Trophoblast cell (in vitro differentiated cells and primary cell): Measurements from ENCODE around the gene C1orf232.

Experiments
- DNase-seq, 2 donors: peaks; one replicate each; pipeline ENCODE4 v3.0.0-alpha.2; 2016
- H2AFZ ChIP-seq: 2 replicates; pipeline ENCODE4 v1.6.1; 2013; ENCODE audit warnings: low read length, moderate library complexity, mild to moderate bottlenecking; ENCODE audit not compliant: insufficient read depth, poor library complexity
- H2AK5ac ChIP-seq: 2 replicates; pipeline ENCODE4 v1.6.1; 2013; ENCODE audit warnings: mild to moderate bottlenecking, low read length
- H2BK120ac ChIP-seq: 2 replicates; pipeline ENCODE4 v1.6.1; 2013; ENCODE audit warnings: low read length, mild to moderate bottlenecking, moderate library complexity; ENCODE audit not compliant: insufficient read depth, poor library complexity
- H2BK12ac ChIP-seq: 2 replicates; pipeline ENCODE4 v1.6.1; 2013; ENCODE audit warnings: mild to moderate bottlenecking, low read length, moderate library complexity
- H2BK5ac ChIP-seq: 2 replicates; pipeline ENCODE4 v1.6.1; 2013; ENCODE audit warnings: low read length, low read depth, moderate library complexity, mild to moderate bottlenecking; ENCODE audit not compliant: poor library complexity
- H3K14ac ChIP-seq: 2 replicates; pipeline ENCODE4 v1.6.1; 2013; ENCODE audit warnings: mild to moderate bottlenecking, low read length
- H3K18ac ChIP-seq: 2 replicates; pipeline ENCODE4 v1.6.1; 2013; ENCODE audit warnings: mild to moderate bottlenecking, low read length
- H3K23ac ChIP-seq: 2 replicates; pipeline ENCODE4 v1.6.1; 2013; ENCODE audit warnings: low read length
- H3K27ac ChIP-seq: 2 replicates; pipeline ENCODE4 v1.5.1; 2013; ENCODE audit warnings: low read depth, mild to moderate bottlenecking, inconsistent platforms, low read length, moderate library complexity
- H3K27me3 ChIP-seq: 2 replicates; pipeline ENCODE4 v1.6.1; 2013; ENCODE audit warnings: inconsistent platforms, mild to moderate bottlenecking, low read length, moderate library complexity; ENCODE audit not compliant: insufficient read depth
- H3K36me3 ChIP-seq, 2 experiments: 1 replicate in 1 of 2; 2 replicates in 1 of 2; pipeline ENCODE4 v1.6.1; 2013; ENCODE audit warnings: low read length in 2 of 2, mild to moderate bottlenecking in 2 of 2, moderate library complexity in 1 of 2; ENCODE audit not compliant: insufficient read depth in 2 of 2, control insufficient read depth in 1 of 2
- H3K4ac ChIP-seq: 2 replicates; pipeline ENCODE4 v1.6.1; 2013; ENCODE audit warnings: low read depth, mild to moderate bottlenecking, low read length, moderate library complexity
- H3K4me1 ChIP-seq, 2 experiments: 1 replicate in 1 of 2; 2 replicates in 1 of 2; pipeline ENCODE4 v1.6.1; 2013; ENCODE audit warnings: low read length in 2 of 2, mild to moderate bottlenecking in 2 of 2, moderate library complexity in 1 of 2; ENCODE audit not compliant: insufficient read depth in 2 of 2, control insufficient read depth in 1 of 2
- H3K4me2 ChIP-seq: 2 replicates; pipeline ENCODE4 v1.6.1; 2013; ENCODE audit warnings: inconsistent platforms, mild to moderate bottlenecking, low read length, moderate library complexity
- H3K4me3 ChIP-seq: 2 replicates; pipeline ENCODE4 v1.5.1; 2013; ENCODE audit warnings: mild to moderate bottlenecking, low read depth, low read length, inconsistent platforms
- H3K79me1 ChIP-seq: one replicate; pipeline ENCODE4 v1.6.1; 2013; ENCODE audit warnings: low read length
- H3K79me2 ChIP-seq: 2 replicates; pipeline ENCODE4 v1.6.1; 2013; ENCODE audit warnings: low read length, mild to moderate bottlenecking; ENCODE audit not compliant: control insufficient read depth, insufficient read depth, poor library complexity
- H3K9ac ChIP-seq: 2 replicates; pipeline ENCODE4 v1.6.1; 2013; ENCODE audit warnings: mild to moderate bottlenecking, low read length
- H3K9me3 ChIP-seq: 2 replicates; pipeline ENCODE4 v1.6.1; 2013; ENCODE audit warnings: low read depth, mild to moderate bottlenecking, control low read depth, inconsistent platforms, low read length; ENCODE audit not compliant: insufficient read depth
- H4K12ac ChIP-seq: 2 replicates; pipeline ENCODE4 v1.6.1; 2013; ENCODE audit warnings: low read depth, mild to moderate bottlenecking, low read length, moderate library complexity
- H4K8ac ChIP-seq: 2 replicates; pipeline ENCODE4 v1.6.1; 2013; ENCODE audit warnings: low read depth, mild to moderate bottlenecking, low read length, moderate library complexity
- H4K91ac ChIP-seq: one replicate; pipeline ENCODE4 v1.6.1; 2013; ENCODE audit warnings: low read depth, mild to moderate bottlenecking, low read length, moderate library complexity
- WGBS: extraction: QIAGEN DNeasy Blood & Tissue Kit; methylation state at CpG from one replicate; pipeline ENCODE4 v1.1.7; 2013; ENCODE audit warnings: missing lambda C conversion rate; ENCODE audit not compliant: insufficient read length, insufficient coverage; ENCODE audit errors: extremely low coverage; 5-methylcytosine and 5-hydroxymethylcytosine counted together

The C1orf232 gene

DNA sequence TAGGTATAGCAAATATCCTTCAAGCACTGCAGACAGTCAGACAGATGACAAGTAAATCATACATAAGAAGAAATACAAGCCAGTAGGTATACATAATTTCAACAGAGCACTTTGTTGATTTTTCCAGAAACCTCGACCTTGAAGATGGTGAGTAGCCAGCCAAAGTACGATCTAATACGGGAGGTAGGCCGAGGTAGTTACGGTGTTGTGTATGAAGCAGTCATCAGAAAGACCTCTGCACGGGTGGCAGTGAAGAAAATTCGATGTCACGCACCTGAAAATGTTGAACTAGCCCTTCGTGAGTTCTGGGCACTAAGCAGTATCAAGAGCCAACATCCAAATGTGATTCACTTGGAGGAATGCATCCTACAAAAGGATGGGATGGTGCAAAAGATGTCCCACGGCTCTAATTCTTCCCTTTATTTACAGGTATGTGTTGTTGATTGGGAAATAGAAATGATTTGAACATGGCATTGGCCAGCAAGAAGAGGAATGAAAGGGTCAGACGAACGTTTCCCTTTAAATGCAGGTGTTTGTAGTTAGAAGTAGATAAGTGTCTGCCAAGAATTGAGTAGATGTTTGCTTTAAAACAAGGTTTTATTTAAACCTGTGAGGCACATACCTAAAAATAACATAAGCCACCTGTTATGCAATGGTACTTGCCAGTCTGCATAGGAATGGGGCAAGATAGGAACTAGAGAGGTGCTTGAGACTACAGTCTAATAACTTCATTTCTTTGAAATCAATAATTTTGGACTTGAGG, 54.4 kb downstream of the C1orf232 start:
- H3K27ac ChIP-seq = no peak overlapping the region
- H4K91ac ChIP-seq = no peak overlapping the region
- peaks cover 4% of the 10 kb centered on the region for H3K9me3 ChIP-seq
- no peak overlapping the region for H4K8ac ChIP-seq
- peaks cover 5% of the 10 kb centered on the region for H3K79me2 ChIP-seq
- H3K14ac ChIP-seq = no peak overlapping the region
- no peak overlapping the region for H2BK120ac ChIP-seq
- no peak overlapping the region for H2AFZ ChIP-seq
- H3K27me3 ChIP-seq = no peaks in the 10 kb centered on the region
- no peak overlapping the region for H4K12ac ChIP-seq
- DNase-seq = no peak
- no peak overlapping the region for H2BK12ac ChIP-seq
- no peak overlapping the region for H3K4me2 ChIP-seq
- no peak overlapping the region for H3K23ac ChIP-seq
- no peak overlapping the region for H3K18ac ChIP-seq
- H2AK5ac ChIP-seq = no peak overlapping the region
- H3K4me1 ChIP-seq = peaks cover 3 to 5% of the 10 kb centered on the region in 2 experiments
- no peak overlapping the region for H3K9ac ChIP-seq
- H2BK5ac ChIP-seq = no peak overlapping the region
- H3K36me3 ChIP-seq = peaks cover 6 to 8% of the 10 kb centered on the region in 2 experiments
- no peak overlapping the region for H3K4me3 ChIP-seq
- H3K4ac ChIP-seq = no peak overlapping the region
- no CpG with 5 or more reads among the region's 12 CpGs for WGBS
- H3K79me1 ChIP-seq = peaks cover 9% of the 10 kb centered on the region
